HG02571 (cell line): ENCODE results near the gene MAD1L1.

Experiments used
- ATAC-seq: cut with Tn5 transposase; IDR thresholded peaks from one replicate; pipeline ENCODE4 v1.9.1; 2021; ENCODE audit warnings: mild to moderate bottlenecking, moderate library complexity; ENCODE audit not compliant: unreplicated experiment

The MAD1L1 gene

DNA sequence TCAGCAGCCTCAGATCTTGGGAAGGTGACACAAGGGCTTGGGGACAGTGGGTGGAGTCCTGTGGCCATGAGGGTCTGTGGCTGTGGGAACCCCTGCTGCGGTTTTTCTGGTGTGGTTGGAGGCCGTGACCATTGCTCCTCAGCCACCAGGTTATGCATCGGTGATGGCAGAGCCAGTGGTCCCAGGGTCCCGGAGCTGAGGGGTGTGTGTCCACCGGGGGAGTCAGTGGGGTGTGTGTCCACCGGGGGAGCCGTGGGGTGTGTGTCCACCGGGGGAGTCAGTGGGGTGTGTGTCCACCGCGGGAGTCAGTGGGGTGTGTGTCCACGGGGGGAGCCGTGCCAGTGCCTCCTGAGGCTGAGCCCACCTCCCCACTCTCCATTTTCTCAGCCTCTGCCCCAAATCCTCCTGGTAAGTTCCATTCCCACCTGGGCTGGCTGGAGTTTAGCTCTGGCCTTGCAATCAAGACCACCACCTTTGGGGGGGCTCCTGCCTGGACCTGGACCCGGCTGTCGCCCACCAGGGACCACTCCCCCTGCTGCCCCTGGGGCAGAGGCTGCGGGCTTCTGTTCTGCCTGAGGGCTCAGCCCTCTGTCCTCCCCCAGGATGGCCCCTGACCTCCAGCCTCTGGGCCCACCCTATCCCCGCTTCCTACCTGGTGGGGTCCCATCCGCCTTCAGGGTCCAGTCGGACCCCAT, 419.2 kb downstream of the MAD1L1 start:
- ATAC-seq = no peak

DNA sequence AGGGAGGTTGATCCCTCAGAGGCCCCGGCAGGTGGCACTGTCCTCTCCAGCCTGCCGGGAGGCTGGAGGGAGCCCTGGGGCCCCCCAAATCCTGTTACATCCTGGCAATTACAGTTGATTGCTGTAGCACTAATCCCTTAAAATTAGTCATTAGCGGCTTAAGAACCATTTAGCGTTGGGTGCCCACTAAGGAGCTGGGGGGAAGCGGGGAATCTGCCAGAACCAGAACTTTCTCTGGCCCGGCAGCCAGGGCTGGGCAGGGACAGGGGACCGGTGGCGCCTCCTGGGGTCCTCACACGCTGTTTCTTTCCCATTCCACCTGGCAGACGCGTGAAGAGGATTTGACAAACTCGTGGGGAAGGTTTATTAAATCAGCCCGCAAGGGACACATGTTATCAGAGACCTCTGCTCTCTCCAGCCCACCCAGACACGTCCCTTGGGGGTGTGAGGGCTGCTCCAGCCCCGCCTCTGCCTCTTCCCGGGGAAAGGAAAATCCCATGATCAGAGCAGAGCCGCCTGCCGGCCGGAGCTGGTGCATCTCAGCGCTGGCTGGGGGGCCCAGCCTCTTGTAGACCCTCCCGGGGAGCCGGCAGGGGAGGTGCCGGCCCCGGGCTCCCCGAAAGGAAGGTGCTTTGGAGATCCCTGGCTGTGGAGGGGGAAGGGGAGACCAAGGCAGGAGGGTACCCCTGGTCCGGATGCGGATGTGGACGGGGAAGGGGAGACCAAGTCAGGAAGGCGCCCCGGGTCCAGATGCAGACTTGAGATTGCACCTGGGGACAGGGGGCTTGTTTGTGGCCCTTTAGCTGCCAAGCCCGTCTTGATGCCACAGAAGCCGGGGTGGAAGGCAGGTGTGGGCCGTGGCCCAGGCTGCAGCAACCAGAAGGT, 420.0 kb downstream of the MAD1L1 start:
- ATAC-seq = no peak

- no peak for ATAC-seq
Measured at GRCh38 chr7:1811850-1812508, 420.8 kb downstream of the MAD1L1 start.

DNA sequence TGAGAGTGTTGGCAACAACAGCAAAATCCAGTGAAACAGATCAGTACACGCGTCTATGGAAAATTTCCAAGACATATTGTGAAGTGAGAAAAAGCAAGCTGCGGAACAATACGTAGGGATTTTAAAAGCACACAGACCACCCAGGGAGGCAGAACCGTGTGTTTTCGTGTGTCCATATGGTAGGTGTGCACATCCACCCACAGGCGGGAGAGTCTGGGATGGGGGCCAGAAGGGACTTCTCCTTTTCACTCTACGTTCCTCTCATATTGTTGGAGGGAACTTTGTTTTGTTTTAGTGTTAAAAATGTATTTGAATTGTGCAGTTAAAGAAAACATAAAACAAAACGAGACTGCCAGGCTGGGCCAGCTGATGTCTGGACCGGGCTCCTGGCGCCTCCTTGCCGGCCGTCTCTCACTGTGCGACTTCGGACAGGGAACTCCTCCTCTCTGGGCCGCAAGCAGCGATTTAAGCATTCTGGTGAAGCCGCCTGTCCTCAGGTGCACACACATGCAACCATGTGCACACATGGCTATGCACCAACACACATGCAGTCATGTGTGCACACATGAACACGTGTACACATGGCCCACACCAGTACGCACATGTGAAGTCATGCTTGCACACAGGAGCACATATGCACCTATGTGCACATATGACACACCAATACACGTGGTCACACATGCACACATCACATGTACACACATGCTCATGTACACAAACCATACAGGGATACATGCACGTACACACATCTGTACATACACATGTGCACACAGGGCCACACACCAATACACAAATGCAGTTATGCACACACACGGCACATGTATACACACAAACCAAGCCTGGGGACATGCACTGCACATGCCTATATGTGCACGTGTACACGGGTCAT, 421.5 kb downstream of the MAD1L1 start:
- no peak for ATAC-seq

DNA sequence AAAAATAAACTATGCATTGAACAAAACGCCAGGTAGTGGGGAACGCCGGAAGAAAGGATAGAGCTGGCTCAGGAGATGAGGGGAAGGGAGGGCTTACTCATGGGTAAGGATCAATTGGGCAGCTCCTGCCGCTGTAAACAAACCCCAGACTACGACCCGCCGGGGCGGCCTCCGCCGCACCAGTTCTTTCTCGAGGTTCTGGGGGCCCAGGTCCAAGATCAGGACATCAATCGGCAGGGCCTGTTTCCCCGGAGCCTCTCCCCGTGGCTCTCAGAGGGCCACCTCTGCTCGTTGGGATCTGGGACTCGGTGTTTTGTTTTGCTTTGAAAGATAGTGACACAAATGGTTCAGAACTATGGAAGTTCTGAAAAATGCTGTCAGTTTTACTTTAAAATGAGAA, 422.2 kb downstream of the MAD1L1 start:
- ATAC-seq = no peak

DNA sequence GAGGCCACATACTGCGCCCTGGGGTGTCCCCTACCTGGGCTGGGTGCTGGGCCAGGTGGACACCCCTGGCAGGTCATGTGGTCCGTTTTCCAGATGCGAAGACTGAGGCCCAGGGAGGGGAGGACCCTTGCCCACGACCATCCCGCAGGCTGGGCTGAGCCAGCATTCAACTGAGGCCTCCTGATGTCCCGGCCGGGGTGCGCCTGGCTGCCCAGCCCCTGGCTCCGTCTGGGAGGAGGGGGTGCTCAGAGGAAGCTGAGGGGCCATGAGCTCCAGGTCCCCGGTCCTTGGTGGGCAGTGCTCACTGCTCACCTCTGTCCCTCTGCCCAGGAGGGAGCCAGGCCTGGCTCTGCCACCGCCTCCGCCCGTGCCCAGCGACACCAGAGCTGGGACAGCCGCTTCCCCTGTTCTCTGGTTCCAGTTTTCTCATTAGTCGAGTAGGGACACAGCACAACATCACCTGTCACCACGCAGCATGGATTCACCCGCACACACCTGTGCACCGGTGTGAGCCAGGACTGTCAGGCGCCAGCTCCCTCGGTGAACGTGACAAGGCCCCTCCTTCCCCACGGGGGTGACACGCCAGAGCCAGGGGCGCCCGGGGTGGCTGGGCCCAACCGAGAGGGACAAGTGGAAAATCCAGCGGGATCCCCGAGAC, 423.0 kb downstream of the MAD1L1 start:
- ATAC-seq = no peak

DNA sequence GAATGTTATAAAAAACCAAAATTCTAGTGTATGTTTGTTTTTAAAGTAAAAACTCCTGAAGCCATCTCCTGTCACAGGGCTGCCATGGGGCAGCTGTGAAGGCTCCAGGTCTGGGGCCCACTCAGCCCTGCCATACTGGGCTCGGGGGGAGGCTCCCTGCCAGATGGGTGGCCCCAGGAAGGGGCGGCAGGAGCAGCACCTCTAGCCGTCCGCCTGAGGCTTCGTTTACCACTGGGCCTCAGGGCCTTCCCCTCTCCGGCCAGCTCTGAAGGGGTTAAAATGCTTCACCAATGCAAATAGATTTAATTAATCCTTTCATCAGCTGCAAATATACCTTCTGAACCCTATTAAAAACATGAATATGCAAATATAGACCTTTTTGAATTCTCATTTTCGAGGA, 423.7 kb downstream of the MAD1L1 start:
- ATAC-seq = no peak

DNA sequence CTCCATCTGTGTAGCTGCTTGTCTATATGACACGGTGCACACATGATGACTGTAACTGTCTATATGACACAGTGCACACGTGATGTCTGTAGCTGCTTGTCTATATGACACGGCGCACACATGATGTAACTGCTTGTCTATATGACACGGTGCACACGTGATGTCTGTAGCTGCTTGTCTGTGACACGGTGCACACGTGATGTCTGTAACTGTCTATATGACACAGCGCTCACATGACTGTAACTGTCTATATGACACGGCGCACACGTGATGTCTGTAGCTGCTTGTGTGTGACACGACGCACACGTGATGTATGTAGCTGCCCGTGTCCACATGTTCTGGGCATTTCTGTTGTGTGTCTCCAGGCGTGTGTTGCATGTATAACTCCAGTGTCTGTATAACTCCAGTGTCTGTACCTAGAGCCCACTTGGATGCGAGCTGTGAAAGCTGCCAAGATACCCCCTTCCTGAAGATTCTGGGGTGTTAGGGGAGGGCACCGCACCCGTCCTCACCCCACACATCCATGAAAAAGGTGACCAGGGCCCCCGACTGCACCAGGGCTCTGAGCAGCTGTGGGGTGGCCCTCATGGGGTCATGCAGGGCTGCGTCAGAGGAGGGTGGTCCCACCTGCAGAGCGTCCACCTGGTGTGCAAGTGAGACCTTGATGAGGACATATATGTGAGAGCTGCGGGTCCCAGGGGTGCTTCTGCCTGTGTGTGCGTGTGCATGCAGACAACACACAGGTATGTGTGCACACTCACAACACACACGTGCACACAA, 424.7 kb downstream of the MAD1L1 start:
- no peak for ATAC-seq

GRCh38 chr7:1806354-1806753, 426.4 kb downstream of the MAD1L1 start:
- ATAC-seq = no peak

DNA sequence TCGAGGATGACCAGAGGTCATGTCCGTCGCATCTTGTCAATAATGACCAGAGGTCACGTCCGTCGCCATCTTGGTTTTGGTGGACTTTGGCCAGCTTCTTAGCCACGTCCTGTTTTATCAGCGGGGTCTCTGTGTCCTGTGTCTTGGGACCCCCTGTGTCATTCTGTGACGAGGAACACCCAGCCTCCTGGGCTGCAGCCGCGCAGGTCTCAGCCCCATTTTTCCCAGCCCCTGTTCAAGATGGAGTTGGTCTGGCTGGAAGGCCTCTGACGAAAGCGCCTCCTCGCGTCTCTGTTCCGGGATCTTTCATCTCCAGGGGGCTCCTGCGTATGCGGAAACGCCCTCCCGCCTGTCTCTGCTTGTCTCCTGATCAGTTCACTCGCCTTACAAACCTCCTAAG, 428.4 kb downstream of the MAD1L1 start:
- no peak for ATAC-seq

GRCh38 chr7:1802899-1803298, 429.8 kb downstream of the MAD1L1 start:
- no peak for ATAC-seq

- ATAC-seq = no peak
Measured at GRCh38 chr7:1800902-1801301, 431.8 kb downstream of the MAD1L1 start.

DNA sequence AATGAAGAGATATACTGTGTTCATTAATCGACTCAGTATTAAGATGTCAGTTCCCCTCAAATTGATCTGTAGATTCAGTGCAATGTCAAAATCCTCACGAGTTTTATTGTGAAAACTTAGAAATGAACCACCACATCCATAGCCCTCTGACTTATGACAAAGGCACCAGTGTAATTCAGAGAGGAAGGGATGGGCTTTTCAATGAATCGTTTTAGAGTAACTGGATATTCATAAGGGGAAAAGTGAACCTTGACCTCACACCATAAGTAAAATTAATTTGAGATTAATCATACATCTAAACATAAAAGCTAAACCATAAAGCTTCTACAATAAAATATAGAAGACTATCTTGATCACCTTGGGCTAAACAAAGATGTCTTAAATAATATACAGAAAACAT, 434.6 kb downstream of the MAD1L1 start:
- ATAC-seq = no peak

GRCh38 chr7:1794888-1795542, 437.7 kb downstream of the MAD1L1 start:
- no peak for ATAC-seq

GRCh38 chr7:1787681-1788235, 445.0 kb downstream of the MAD1L1 start:
- ATAC-seq = no peak

DNA sequence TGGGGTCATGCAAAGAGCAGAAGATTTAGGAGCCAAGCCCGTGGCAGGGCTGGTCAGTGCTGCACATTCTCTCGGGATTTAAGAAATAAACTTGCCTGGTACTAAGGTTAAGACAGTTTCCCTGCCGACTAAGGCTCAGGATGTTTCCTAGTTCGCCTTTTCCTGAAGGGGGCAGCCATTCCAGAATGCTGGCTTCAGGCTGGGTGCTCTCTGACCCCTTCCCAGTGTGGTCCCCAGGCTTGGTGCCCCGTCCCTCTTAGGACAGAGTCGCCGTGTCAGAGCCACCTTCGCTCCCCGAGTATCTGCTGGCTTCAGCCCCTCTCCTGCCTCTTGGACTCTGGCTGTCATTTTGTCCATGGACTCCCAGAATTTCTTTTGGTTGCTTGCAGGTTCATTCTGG, 445.5 kb downstream of the MAD1L1 start:
- ATAC-seq = no peak

DNA sequence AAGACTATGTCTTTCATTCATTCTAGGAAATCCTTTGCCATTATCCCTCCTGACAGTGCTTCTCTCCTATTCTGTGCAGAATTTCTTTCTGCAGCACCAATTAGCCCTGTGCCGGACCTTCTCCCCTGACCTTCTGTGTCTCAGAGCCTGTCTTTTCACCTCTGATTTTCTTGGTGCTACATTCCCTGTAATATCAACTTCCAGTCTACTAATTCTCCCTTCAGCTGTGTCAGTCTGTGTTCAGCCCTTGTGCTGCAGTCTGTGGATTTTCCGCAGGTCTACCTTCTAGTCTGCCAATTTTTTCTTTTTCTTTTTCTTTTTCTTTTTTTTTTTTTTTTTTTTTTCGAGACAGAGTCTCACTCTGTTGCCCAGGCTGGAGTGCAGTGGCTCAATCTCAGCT, 446.9 kb downstream of the MAD1L1 start:
- ATAC-seq = no peak

- no peak for ATAC-seq
Measured at GRCh38 chr7:1781369-1781768, 451.4 kb downstream of the MAD1L1 start.

- ATAC-seq = no peak
Measured at GRCh38 chr7:1779445-1779844, 453.3 kb downstream of the MAD1L1 start.
